Non-pigmented ciliary epithelial cell (primary cell): Measurements from ENCODE around the gene SH3GL1.

Experiments
- DNase-seq: peaks from one replicate; pipeline ENCODE4 v3.0.0-alpha.2; 2010; ENCODE audit warnings: low read depth

Gene SH3GL1

DNA sequence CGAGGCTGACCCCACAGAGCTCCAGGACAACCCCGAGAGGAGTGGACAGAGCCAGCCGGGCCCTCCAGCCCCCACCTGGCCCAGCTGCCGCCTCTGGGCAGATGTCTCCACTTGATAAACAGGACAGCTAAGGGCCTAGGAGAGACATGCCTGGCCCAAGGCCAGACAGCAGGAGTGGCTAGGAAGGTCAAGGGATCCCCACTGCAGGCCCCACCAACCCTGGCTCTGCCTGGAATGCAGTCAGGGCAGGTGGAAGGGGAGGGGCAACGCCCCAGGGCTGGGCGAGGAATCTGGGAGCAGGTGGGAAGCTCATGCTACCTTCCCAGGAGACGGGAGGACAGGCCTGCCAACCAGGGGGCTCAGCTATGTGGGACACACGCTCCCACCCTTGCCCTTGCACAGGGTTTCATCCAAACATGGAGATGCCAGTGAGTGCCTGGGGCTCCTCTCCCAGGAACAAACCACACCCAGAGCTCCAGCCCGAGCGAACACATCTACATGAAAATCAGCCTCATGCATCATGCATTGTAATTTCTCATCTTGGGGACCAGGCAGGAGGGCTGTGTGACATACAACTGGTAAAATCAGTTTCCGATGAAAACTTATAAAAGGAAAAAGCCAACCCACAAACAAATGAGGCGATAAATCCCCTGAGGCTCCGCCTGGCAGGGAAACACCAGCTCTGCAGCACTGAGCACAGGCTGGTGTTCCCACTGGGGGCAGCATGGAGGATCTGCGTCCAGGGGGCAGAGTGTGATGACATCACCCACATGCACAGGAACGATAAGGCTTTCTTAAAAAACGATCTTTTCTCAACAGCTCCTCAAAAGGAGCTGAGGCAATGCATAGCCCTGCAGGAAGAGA lies 25.0 kb downstream of the SH3GL1 start:
- DNase-seq = no peak

DNA sequence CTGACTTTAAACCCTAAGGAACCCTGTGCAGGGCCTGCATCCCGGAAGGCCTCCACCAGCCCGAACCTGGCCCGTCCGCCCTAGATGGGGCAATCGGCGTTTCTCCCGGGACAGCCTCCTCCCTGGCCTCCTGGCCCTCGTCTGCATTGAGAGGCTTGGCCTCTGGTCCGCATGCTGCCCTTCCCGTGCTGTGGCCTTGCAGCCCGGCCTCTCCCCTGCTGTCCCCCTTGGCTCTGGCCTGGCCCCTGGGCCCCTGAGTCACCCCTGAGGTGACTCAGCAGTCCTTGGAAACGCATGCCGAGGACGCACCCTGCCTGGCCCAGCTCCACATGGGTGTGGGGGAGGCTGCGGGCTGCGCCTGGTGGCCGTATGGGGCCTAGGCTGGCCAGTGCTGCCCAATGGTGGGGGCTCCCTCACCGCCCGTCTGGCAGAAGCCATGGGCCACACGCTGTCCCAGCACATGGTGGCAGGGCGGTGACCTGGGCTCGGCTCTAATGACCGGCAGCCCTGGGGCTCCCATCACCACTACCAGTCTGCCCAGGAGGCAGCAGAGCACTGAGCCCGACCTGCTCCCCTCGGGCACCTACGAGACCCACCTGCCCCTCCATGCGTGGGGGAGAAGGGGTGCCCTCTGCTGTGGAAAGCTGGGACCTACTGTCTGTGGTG lies 25.7 kb downstream of the SH3GL1 start:
- no peak for DNase-seq

DNA sequence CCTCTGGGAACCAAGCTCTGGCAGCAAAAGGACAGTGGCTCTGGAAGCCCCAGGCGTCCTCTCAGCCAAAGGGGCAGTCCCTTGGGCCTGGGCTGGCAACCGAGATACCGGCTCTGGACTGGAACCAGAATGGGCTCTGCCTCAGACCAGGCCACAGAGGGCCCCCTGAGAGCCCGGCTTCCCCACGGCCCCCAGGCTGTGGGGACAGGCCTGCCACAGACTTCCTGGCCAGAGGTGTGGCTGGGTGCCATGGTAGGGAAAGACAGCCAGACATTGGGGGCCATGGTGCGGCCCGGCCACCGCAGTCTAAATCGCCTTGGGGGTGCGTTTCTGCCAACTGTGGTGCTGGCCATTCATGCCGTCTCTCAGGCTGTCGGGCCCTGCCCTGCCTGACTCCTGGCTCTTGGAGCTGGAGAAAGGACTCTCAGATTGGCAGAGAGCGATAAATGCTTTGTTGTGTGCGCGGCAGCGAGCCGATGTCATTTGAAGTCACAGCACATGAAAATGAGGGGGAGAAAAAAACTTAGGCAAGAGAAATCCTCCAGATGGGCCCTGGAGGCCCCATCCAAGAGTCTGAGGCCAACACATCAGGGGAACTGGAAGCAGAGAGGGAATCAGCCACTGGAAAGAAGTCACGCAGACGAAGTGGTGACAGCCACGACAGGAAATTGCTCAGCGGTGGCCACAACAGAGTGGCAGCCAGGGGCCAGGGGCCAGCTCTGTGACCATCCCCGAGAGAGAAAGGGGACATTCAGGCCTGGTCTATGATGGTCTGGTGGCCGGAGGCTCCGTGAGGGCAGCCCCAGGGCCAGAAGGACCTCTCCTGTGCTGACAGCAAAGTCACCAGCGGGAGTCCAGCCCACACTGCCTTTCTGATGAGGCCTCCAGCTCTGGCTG lies 26.5 kb downstream of the SH3GL1 start:
- DNase-seq = no peak

DNA sequence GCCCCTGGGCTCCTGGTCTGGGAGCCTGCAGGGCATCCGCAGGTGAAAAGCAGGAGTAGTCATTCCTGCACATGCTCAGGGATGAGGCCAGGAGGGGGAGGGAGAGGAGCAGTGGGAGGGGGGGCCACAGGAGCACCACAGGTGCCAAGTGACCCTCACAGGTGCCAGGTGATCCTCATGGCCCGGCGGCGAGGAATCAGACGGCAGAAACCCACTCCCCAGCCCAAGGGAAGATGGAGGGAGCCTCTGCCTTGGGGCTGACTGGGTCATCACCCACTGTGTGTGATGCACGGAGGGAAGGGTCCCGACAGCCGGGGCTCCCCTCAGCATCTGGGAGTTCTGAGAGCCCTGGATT lies 27.4 kb downstream of the SH3GL1 start:
- DNase-seq = no peak

DNA sequence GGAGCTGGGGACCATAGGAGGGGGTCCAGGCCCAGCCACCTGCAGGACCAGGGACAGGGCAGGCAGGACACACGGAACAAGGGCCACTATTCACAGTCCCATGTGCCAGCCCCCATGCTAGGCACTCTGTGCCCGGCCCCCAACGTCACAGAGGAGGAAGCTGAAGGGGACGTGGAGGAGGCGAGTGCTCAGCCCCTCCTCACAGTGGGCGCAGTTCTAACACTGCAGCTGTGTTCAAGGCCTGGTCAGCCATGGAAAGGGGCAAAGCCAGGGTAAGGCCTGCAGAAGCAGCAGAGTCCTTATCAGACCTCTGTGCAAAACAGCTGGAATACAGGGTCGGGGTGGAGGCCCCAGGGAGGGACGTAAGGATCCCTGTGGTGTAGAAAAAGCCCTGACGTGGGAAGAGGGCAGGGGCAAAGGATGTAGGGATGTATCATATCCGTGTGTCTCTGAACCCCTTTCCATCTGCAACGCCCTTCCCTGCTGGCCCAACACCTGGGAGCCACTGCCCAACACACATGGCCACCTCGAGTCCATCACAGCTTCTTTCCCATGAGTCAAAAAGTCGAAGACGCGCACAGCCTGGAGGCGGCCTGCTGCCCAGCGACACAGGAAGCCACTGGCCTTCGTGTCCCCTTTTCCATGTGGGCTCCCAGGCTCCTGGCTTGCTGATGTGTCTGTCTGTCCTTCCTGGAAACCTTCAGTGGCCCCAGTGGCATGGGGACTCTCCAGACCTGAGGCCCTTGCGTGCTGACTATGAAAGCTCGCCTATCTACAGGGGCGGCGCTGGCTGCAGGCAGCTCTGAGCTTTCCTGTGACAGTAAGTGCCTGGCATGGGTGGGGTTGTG lies 28.0 kb downstream of the SH3GL1 start:
- DNase-seq = no peak

DNA sequence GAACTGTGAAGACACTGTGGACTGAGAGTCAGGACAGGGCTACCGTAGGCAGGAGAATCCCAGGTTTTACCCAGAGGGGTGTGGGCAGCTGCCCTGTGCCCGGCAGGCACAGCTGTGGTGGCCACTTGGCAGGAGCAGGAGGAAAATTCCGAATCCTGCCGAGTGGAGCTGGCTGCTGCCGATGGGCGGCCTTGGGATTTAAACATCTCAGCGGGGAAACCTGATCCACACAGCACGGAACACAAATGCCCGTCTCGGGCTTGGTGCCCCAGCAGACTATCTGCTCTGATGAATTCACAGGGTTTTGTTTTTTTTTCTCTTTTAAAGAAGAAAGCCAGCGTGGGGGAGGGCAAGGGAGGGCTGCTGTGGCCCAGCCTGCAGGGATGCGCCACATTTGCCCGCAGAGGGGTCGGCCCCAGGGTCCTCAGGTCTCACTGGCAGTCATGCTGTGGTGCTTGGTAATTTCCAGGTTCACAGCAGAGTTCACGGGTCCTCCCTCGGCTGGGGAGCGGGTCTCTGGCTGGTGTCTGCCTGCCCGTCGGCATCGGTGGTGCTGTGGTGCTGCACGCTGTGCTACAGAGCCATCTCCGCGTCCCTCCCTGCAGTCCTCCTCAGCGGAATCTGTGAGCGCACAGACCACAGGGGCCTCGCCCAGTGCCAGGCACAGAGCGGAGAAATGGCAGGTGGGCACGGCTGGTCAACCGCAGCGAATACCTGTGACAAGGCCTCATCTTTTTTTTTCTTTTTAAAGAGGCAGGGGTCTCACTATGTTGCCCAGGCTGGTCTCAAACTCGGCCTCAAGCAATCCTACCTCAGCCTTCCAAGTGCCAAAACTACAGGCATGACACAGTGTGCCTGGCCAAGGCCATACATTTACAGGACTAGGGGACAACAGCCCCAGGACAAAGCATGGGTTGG lies 28.8 kb downstream of the SH3GL1 start:
- DNase-seq = no peak

DNA sequence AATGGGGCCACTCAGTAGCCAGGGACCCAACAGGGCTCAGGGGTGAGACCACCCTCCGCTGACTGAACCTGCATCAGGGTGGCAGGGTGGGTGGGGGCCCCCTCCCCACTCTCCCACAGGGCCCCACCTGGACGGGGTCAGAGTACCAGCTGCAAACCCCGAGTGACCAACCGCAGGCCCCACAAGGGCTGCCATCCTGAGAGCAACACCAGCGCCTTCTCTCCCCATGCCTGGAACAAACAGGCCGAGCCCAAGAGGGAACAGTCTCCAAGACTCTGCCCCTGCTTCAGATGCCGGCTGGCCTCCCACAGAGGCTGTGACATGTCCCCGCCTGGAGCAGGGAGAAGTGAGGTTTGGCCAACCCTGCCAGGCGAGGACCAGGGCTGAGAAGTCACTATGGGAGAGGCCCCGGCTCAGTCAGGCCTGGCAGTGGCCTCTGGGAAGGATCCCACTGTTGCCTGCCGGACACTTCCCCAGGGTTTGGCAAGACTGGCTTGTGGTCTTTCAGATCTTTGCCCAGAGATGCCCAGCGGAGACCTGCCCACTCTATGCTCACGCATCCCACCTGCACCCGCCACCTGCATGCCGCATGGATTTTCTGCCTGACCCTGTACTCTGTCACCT lies 29.8 kb downstream of the SH3GL1 start:
- no peak for DNase-seq

DNA sequence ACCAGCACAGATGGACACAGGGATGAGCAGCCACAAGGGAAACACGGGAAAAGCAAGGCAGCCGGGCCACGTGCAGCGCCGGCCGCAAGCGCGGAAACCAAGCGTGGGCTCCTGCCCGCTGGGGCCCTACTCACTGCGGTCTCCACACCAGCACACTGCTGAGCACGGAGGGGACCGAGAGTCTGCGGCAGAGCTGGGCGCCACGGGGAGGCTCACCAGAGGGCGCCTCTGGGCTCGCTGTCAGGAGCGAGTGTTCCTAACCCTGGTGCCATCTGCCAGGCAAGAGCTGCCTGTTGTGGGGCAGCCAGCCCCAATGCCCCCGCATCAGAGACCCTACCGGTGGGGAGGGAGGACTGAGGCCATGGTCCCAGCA lies 30.5 kb downstream of the SH3GL1 start:
- no peak for DNase-seq

DNA sequence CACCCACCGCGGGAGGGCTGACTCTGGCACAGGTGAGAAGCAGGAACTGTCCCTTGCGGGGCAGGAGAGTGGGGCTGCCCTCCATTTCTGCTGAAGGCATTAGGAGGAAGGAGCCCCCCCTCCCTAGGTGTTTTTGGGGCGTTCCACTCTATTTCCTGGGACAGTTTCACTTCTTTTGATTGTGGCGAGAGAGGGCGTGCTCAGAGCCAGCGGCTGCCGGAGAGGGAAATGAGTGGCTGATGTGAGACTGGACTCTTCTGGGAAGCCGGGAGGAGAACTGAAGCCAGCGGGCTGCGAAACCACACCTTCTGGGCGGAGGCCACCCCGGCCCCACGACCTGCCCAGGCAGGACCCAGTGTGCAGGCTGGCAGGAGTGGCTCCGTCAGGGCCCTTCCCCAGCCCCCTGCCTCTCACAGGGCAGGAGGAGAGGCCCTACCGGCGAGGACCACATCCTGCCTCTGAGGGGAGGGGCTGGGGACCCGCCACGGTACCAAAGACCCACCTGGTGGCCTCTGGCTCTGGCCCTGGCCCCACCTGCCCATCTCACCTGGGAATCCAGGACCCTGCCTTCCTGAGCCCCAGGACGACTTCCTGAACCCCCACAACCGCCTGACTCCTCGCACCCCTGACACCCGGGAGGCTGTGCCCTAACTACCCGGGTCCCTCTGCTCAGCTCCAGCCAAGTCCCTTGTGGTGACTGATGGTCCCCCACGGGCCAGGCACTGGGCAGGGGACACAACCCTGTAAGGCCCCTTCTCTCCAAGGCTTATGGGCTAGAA lies 31.0 kb downstream of the SH3GL1 start:
- no peak for DNase-seq

DNA sequence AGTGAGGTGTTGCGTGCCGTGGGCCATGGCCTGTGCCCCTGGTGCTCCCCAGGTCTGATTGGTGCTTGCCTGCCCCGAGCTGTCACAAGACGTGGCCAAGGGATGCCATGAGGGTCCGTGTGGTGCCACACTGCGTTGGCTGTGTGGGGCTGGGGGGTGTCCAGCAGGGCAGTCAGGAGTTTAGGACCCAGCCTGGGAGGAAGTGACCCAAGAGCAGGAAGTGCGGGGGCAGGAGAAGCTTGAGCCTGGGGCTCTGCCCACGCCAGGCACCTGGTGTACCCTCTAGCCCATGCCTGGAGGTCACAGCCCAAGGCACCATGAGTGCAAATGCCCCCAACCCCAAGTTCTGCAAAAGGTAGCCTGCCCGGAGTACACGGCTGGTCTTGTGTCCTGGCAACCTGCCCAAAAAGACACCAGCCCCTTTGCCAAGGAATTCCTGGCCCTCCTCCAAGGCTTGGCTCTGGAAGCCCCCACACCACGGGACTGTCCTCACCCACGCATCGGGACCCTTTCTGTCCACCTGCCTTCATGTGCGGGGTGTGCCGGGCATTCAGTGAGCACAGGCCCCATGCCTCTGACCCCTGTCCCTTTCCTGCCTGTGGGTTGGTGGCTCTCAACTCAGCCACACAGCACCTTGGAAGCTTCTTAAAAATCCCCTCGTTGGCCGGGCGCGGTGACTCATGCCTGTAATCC lies 32.1 kb downstream of the SH3GL1 start:
- no peak for DNase-seq

DNA sequence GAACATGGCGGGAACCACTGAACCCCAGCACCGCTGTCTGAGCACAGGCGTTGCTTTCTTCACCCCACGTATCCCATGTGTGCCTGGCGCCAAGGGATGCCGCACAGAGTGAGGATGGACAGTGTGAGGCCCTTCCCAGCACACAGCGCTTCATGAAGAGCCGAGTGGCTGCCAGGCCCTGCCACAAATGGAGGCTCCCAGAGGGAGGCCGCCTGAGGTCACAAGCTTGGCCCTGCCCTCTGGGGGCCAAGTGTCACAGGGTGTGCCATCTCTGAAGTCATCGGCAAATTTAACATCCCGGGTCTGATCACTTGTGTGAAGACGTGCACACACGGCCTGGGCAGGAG lies 32.6 kb downstream of the SH3GL1 start:
- no peak for DNase-seq

DNA sequence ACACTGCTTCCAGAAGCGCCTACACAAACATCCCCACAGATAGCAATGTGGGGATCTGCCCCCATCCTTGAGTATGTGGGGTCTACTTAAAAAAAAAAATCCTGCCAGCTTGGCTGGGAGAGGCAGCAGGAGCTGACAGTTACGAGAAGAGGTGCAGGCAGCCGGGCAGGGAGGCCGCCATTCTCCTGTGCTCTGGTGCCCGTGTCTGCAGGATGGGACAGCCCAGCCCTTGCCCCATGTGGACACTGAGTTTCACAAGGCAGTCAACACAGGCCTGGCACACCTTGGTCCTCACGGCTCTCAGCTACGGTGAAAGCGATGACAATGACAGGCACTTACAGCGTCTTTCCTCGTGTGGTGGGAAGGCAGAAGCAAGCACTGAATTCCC lies 33.0 kb downstream of the SH3GL1 start:
- DNase-seq = no peak

DNA sequence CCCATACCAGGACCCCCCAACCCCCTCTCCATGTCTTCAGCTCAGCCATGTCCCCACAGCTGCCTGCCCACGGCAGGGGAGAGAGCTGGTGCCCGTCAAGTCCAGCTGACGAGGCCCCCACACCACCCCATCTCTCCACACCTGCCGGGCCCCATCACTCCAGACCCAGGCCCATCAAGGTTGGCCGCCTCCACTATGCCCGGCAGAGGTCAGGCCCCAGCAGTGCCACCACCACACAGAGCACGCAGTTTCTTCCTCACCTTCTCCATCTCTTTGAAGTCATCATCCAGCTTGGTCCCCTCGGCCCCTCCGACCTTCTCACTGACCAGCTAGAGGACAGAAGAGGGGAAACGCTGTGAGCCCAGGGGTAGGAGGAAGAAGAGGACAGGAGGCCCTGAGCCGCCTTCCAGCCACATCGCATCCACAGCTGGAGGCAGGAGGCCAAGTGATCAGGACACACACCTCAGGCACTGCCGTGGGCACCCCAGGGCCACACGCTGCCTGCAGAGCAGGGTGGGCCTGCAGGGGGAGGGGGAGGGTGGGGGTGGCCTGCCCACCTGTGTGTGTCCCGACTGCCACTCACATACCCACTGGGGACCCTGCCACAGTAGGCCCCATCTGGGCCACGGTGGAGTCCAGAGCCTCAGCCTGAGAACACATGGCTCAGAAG lies 33.5 kb downstream of the SH3GL1 start:
- no peak for DNase-seq

DNA sequence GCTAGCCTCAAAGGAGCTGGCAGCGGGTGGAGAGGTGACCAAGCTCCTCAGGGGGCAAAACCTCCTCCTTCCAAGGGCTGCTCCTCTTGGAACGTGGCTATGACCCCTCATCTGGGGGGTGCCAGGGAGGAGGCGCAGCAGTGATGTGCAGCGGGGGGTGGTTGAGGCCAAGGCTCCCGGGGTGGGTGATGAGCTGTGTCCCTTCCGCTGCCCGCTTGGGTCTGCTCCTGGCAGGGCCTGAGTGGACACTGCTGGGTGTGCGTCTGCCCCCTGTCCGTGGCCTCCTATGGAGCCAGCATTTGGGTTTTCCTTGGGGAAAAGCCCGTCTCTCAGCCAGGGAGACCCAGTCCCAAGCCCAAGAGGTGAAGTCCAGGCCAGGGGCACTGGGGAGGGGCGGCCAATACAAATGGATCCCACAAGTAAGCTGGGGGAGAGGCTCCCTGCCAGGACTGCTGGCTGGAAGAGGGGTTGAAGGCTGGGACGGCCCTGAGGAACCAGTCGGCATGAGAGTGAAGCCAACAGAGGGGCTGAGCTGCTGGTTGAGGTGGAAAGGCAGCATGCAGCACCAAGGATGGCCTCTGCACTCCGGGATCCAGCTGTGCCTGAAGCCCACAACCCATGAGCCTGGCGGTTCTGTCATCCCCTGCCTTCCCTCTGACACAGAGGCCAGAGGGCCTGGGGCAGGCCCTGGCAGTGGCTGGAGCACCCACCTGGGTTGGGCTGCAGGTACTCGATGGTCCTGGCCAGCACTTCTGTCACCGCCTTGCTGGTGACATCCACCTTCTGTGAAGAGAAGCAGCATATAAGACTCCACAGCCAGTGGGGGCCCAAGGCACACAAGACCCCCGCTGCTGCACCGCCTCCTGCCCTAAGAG lies 34.3 kb downstream of the SH3GL1 start:
- DNase-seq = no peak

DNA sequence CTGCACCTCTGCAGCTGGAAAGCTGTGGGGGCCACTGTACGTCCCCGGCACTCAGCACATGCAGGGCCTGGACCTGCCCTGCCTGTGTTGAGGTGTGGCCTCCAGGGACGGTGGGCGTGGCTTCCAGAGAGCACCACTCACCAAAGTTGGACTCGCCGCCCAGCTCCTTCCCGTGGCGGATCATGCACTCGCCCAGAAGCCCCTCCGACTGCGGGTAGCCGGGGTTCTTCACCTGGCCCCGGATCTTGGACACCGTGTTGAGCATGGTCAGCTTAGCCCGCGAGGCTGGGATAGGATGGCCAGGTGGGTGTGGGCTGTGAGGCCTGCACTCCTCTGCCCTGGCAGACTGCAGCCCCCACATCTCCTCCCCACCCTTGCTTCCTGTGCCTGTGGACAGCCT lies 35.0 kb downstream of the SH3GL1 start:
- DNase-seq = no peak

DNA sequence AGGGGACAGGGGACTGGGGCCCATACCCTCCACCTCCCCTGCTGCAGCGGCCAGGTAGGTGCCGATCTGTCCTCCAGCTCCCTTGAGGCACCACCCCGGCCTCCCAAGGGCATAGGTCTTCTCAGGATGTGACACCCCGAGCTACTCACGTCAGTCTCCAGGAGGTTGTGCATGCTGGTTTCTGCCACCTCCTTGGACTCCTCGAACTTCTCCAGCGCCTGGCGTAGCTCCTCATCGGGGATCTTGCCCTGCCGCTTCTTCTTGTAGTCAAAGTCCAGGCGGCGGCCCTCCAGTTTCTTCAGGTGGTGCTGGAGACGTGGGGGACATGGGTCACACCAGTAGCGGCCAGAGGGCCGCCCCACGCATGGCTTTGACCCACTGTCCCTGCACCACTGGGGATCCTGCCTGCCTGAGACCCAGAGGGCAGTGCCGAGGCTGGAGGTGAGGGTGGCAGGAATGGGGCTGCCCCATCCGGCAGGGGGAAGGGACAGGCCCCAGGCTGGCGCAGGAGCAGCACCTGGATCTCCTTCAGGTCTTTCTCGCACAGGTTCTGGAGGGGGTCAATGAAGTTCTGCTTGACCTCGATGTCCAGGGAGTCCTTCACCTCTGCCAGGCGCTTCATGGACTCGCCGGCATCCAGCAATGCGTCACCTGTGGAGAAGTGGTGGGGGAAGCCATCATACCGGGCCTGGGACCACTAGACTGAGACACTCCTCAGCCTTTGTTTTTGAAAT lies 36.6 kb downstream of the SH3GL1 start:
- DNase-seq = no peak
